Neural cell (in vitro differentiated cells): ENCODE data around the gene PROX1. TPM values are rescaled to one million over a fixed set of nuclear protein-coding genes. Genes with fewer than 3 reads are reported as not detected.
"Not testable (repeated sequence)": the region's sequence is repeated elsewhere in the genome, so short reads cannot be mapped to it uniquely, and the experiment has no call there.

Experiments
- H2AFZ ChIP-seq: fragments of 200-600, 300-800 bp; sonication (generic), shearing (Covaris generic); 2 replicates; pipeline ENCODE4 v1.6.0; 2014; ENCODE audit warnings: low read depth, mild to moderate bottlenecking, antibody characterized with exemption, low read length, moderate library complexity
- H3F3A ChIP-seq: fragments of 200-600 bp; shearing (Covaris generic); 2 replicates; pipeline ENCODE4 v1.6.1; 2016; ENCODE audit warnings: mild to moderate bottlenecking, moderate library complexity, mixed read lengths, antibody characterized with exemption, low read length; ENCODE audit not compliant: insufficient read depth, poor library complexity, severe bottlenecking
- H3K27ac ChIP-seq: fragments of 200-600, 300-800 bp; sonication (generic), shearing (Covaris generic); 2 replicates; pipeline ENCODE4 v1.5.1; 2014; ENCODE audit warnings: mild to moderate bottlenecking, low read length, moderate library complexity
- H3K27me3 ChIP-seq: fragments of 300-800, 200-600 bp; sonication (generic), shearing (Covaris generic); 2 replicates; pipeline ENCODE4 v1.6.0; 2014; ENCODE audit warnings: mild to moderate bottlenecking, low read depth, low read length, moderate library complexity; ENCODE audit not compliant: insufficient read depth
- H3K36me3 ChIP-seq: fragments of 300-800, 200-600 bp; sonication (generic), shearing (Covaris generic); 2 replicates; pipeline ENCODE4 v1.5.1; 2014; ENCODE audit warnings: mild to moderate bottlenecking, antibody characterized with exemption, low read length, moderate library complexity; ENCODE audit not compliant: insufficient read depth
- H3K4me2 ChIP-seq: fragments of 300-800, 200-600 bp; sonication (generic), shearing (Covaris generic); 2 replicates; pipeline ENCODE4 v1.6.0; 2014; ENCODE audit warnings: mild to moderate bottlenecking, low read length
- H3K4me3 ChIP-seq: fragments of 300-800, 200-600 bp; sonication (generic), shearing (Covaris generic); 2 replicates; pipeline ENCODE4 v1.5.1; 2014; ENCODE audit warnings: mild to moderate bottlenecking, low read length, moderate library complexity
- H3K79me2 ChIP-seq: fragments of 200-600 bp; shearing (Covaris generic); replicated peaks from 2 replicates; pipeline ENCODE4 v1.6.0; 2014; ENCODE audit warnings: mild to moderate bottlenecking, low read length, moderate library complexity; ENCODE audit not compliant: insufficient read depth
- H3K9ac ChIP-seq: fragments of 300-800, 200-600 bp; sonication (generic), shearing (Covaris generic); 2 replicates; pipeline ENCODE4 v1.6.1; 2016; ENCODE audit warnings: mild to moderate bottlenecking, low read length, mixed read lengths
- H3K9me2 ChIP-seq: fragments of 200-600 bp; shearing (Covaris generic); 2 replicates; pipeline ENCODE4 v1.6.1; 2016; ENCODE audit warnings: mild to moderate bottlenecking, low read length, mixed read lengths; ENCODE audit not compliant: insufficient read depth
- H3K9me3 ChIP-seq: fragments of 200-600, 300-800 bp; sonication (generic), shearing (Covaris generic); 2 replicates; pipeline ENCODE4 v1.6.1; 2016; ENCODE audit warnings: mild to moderate bottlenecking, mixed run types, low read length, moderate library complexity, mixed read lengths
- H4K20me1 ChIP-seq: fragments of 200-600 bp; shearing (Covaris generic); 2 replicates; pipeline ENCODE4 v1.6.1; 2016; ENCODE audit warnings: mild to moderate bottlenecking, mixed run types; ENCODE audit not compliant: insufficient read depth
- EP300 ChIP-seq: fragments of 450-650 bp; conservative IDR thresholded peaks from 2 replicates; pipeline ENCODE4 v1.6.1; 2014; ENCODE audit warnings: antibody characterized with exemption, mild to moderate bottlenecking, moderate library complexity; ENCODE audit not compliant: poor library complexity, severe bottlenecking
- EZH2 ChIP-seq: fragments of 200-600, 300-800 bp; shearing (Covaris generic), sonication (generic); IDR thresholded peaks from 2 replicates; pipeline ENCODE4 v1.6.1; 2014; ENCODE audit warnings: antibody characterized with exemption, low read length, borderline replicate concordance, mild to moderate bottlenecking; ENCODE audit not compliant: insufficient read depth, poor library complexity, severe bottlenecking
- MXI1 ChIP-seq: fragments of 450-650 bp; conservative IDR thresholded peaks from 2 replicates; pipeline ENCODE4 v1.6.1; 2014; ENCODE audit warnings: antibody characterized with exemption, mild to moderate bottlenecking; ENCODE audit not compliant: poor library complexity, severe bottlenecking
- POLR2AphosphoS5 ChIP-seq: IDR thresholded peaks from 2 replicates; pipeline ENCODE4 v1.6.1; 2012
- RAD21 ChIP-seq: fragments of 450-650 bp; conservative IDR thresholded peaks from 2 replicates; pipeline ENCODE4 v1.6.1; 2014; ENCODE audit warnings: antibody characterized with exemption, mild to moderate bottlenecking, moderate library complexity
- SMC3 ChIP-seq: fragments of 450-650 bp; conservative IDR thresholded peaks from 2 replicates; pipeline ENCODE4 v1.6.1; 2014; ENCODE audit warnings: antibody characterized with exemption, mild to moderate bottlenecking, moderate library complexity; ENCODE audit not compliant: poor library complexity
- TAF1 ChIP-seq: IDR thresholded peaks from 2 replicates; pipeline ENCODE4 v1.6.1; 2012; ENCODE audit warnings: low read depth
- polyA plus RNA-seq: library from polyadenylated mRNA; depleted of rRNA; stranded (reverse); fragments of >200 nt; gene quantifications from 2 replicates; pipeline ENCODE4 v1.2.3, GENCODE V29; 2014
- TF ChIP-seq, protein P1 (sequence below): fragments of 450-650 bp; IDR thresholded peaks from 2 replicates; pipeline ENCODE4 v1.5.1; 2014; ENCODE audit warnings: antibody characterized with exemption, mild to moderate bottlenecking, moderate library complexity; ENCODE audit not compliant: poor library complexity, severe bottlenecking
- TF ChIP-seq, protein P2 (sequence below): IDR thresholded peaks from 2 replicates; pipeline ENCODE4 v1.6.1; 2012; ENCODE audit warnings: borderline replicate concordance

PROX1 gene
- polyA plus RNA-seq, 1 donor from 2014 or later: 1.0 TPM

DNA sequence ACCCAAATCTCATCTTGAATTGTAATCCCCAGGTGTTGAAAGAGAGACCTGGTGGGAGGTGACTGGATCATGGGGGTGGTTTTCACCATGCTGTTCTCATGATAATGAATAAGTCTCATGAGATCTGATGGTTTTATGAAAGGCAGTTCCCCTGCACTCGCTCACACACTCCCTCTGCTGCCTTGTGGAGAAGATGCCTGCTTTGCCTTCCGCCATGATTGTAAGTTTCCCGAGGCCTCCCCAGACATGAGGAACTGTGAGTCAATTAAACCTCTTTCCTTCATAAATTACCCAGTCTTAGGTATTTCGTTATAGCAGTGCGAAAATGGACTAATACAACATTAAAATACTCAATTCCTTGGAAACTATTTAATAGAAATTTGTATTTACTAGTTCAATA is 99.2 kb downstream of the PROX1 start:
- TF ChIP-seq MXI1 (no peak), SMC3 (no peak), TAF1 (no peak), RAD21 (no peak), EP300 (no peak), POLR2AphosphoS5 (no peak), EZH2 (no peak)
- TF ChIP-seq, protein P1, sequence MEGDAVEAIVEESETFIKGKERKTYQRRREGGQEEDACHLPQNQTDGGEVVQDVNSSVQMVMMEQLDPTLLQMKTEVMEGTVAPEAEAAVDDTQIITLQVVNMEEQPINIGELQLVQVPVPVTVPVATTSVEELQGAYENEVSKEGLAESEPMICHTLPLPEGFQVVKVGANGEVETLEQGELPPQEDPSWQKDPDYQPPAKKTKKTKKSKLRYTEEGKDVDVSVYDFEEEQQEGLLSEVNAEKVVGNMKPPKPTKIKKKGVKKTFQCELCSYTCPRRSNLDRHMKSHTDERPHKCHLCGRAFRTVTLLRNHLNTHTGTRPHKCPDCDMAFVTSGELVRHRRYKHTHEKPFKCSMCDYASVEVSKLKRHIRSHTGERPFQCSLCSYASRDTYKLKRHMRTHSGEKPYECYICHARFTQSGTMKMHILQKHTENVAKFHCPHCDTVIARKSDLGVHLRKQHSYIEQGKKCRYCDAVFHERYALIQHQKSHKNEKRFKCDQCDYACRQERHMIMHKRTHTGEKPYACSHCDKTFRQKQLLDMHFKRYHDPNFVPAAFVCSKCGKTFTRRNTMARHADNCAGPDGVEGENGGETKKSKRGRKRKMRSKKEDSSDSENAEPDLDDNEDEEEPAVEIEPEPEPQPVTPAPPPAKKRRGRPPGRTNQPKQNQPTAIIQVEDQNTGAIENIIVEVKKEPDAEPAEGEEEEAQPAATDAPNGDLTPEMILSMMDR: no peak
- TF ChIP-seq, protein P2, sequence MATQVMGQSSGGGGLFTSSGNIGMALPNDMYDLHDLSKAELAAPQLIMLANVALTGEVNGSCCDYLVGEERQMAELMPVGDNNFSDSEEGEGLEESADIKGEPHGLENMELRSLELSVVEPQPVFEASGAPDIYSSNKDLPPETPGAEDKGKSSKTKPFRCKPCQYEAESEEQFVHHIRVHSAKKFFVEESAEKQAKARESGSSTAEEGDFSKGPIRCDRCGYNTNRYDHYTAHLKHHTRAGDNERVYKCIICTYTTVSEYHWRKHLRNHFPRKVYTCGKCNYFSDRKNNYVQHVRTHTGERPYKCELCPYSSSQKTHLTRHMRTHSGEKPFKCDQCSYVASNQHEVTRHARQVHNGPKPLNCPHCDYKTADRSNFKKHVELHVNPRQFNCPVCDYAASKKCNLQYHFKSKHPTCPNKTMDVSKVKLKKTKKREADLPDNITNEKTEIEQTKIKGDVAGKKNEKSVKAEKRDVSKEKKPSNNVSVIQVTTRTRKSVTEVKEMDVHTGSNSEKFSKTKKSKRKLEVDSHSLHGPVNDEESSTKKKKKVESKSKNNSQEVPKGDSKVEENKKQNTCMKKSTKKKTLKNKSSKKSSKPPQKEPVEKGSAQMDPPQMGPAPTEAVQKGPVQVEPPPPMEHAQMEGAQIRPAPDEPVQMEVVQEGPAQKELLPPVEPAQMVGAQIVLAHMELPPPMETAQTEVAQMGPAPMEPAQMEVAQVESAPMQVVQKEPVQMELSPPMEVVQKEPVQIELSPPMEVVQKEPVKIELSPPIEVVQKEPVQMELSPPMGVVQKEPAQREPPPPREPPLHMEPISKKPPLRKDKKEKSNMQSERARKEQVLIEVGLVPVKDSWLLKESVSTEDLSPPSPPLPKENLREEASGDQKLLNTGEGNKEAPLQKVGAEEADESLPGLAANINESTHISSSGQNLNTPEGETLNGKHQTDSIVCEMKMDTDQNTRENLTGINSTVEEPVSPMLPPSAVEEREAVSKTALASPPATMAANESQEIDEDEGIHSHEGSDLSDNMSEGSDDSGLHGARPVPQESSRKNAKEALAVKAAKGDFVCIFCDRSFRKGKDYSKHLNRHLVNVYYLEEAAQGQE: no peak

DNA sequence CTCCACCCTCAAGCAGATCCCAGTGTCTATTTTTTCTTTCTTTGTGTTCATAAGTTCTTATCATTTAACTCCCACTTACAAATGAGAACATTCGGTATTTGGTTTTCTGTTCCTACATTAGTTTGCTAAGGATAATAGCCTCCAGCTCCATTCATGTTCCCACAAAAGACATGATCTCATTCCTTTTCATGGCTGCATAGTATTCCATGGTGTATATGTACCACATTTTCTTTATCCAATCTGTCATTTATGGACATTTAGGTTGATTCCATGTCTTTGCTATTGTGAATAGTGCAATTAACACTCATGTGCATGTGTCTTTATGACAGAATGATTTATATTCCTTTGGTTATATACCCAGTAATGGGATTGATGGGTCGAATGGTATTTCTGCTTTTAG is 101.2 kb downstream of the PROX1 start:
- not testable (repeated sequence) for H3K9me2 ChIP-seq, H3K9me3 ChIP-seq, H4K20me1 ChIP-seq, H3K9ac ChIP-seq, H2AFZ ChIP-seq, H3F3A ChIP-seq, H3K27ac ChIP-seq, H3K4me3 ChIP-seq, H3K27me3 ChIP-seq, H3K4me2 ChIP-seq, H3K79me2 ChIP-seq, H3K36me3 ChIP-seq

More for the DNA sequence above, 99.2 kb downstream of the PROX1 start:
- Histone ChIP-seq H3K9ac (no peak overlapping the region), H3K9me3 (no peaks in the 10 kb centered on the region), H3K79me2 (no peaks in the 10 kb centered on the region), H3K9me2 (no peaks in the 10 kb centered on the region), H3K27me3 (no peaks in the 10 kb centered on the region), H3F3A (no peaks in the 10 kb centered on the region), H4K20me1 (no peaks in the 10 kb centered on the region), H2AFZ (no peak overlapping the region), H3K27ac (no peak overlapping the region), H3K36me3 (no peaks in the 10 kb centered on the region), H3K4me3 (no peak overlapping the region), H3K4me2 (no peak overlapping the region)
